Naive thymus-derived CD4-positive, alpha-beta T cell (primary cell): ENCODE measurements around the gene ANKRD24. TPM values are rescaled to one million over a fixed set of nuclear protein-coding genes. Genes with fewer than 3 reads are reported as not detected.

Experiments
- ATAC-seq: fragments of 150-1000 bp; cut with Tn5 transposase; 2 replicates; pipeline ENCODE4 v1.10.0; 2021; ENCODE audit warnings: mild to moderate bottlenecking, moderate library complexity
- CTCF ChIA-PET: fragments of 350-600 bp; sonication (Branson Sonifier 250); formaldehyde crosslinking; loops from one replicate; lab custom pipeline; 2021; ENCODE audit warnings: antibody characterized with exemption; lab: Charles Lee
- POLR2A ChIA-PET: fragments of 350-600 bp; sonication (Branson Sonifier 250); formaldehyde crosslinking; loops from one replicate; lab custom pipeline; 2021; ENCODE audit warnings: antibody characterized with exemption, inconsistent platforms; lab: Charles Lee
- DNase-seq, 9 donors: peaks; one replicate each; pipeline versions ENCODE4 v3.0.0 to v3.0.0-alpha.2; 2020 to 2022; ENCODE audit warnings: mixed read lengths in 1 of 9
- H3K27ac ChIP-seq: one replicate; pipeline ENCODE4 v1.7.0; 2013; ENCODE audit warnings: mild to moderate bottlenecking, low read depth, low read length, moderate library complexity
- H3K27me3 ChIP-seq, 2 donors: one replicate each; pipeline ENCODE4 v1.7.0; 2013; ENCODE audit warnings: low read length in 2 of 2, mild to moderate bottlenecking in 2 of 2, moderate library complexity in 2 of 2; ENCODE audit not compliant: control insufficient read depth in 2 of 2, insufficient read depth in 2 of 2
- H3K36me3 ChIP-seq, 3 experiments: 1 replicate in 2 of 3; 2 replicates in 1 of 3; pipeline ENCODE4 v1.7.0; 2013; ENCODE audit warnings: low read length in 3 of 3, mild to moderate bottlenecking in 3 of 3, moderate library complexity in 1 of 3; ENCODE audit not compliant: insufficient read depth in 3 of 3, control insufficient read depth in 2 of 3
- H3K4me1 ChIP-seq, 2 donors: one replicate each; pipeline ENCODE4 v1.7.0; 2013; ENCODE audit warnings: low read length in 2 of 2, mild to moderate bottlenecking in 2 of 2, moderate library complexity in 1 of 2; ENCODE audit not compliant: control insufficient read depth in 2 of 2, insufficient read depth in 2 of 2
- H3K4me3 ChIP-seq: 2 replicates; pipeline ENCODE4 v1.7.0; 2013; ENCODE audit warnings: mild to moderate bottlenecking, low read length
- H3K9me3 ChIP-seq, 3 experiments: 1 replicate in 2 of 3; 2 replicates in 1 of 3; pipeline ENCODE4 v1.7.0; 2013; ENCODE audit warnings: low read length in 3 of 3; ENCODE audit not compliant: control insufficient read depth in 2 of 3
- H3K27ac Mint-ChIP-seq, 9 donors: one replicate each; pipeline ENCODE4 v1.8.0; 2020 to 2022; ENCODE audit warnings: mixed read lengths in 9 of 9, mild to moderate bottlenecking in 8 of 9, moderate library complexity in 5 of 9, inconsistent platforms in 2 of 9
- H3K27me3 Mint-ChIP-seq, 5 donors: one replicate each; pipeline ENCODE4 v1.8.0; 2021 to 2022; ENCODE audit warnings: mixed read lengths in 5 of 5, mild to moderate bottlenecking in 1 of 5
- H3K36me3 Mint-ChIP-seq, 5 donors: one replicate each; pipeline ENCODE4 v1.8.0; 2020 to 2022; ENCODE audit warnings: mixed read lengths in 5 of 5, mild to moderate bottlenecking in 3 of 5, inconsistent platforms in 1 of 5
- H3K4me1 Mint-ChIP-seq, 7 donors: one replicate each; pipeline ENCODE4 v1.8.0; 2020 to 2022; ENCODE audit warnings: mixed read lengths in 7 of 7, mild to moderate bottlenecking in 3 of 7, inconsistent platforms in 1 of 7
- H3K4me3 Mint-ChIP-seq, 10 donors: one replicate each; pipeline ENCODE4 v1.8.0; 2020 to 2022; ENCODE audit warnings: mild to moderate bottlenecking in 10 of 10, mixed read lengths in 10 of 10, moderate library complexity in 6 of 10, inconsistent platforms in 2 of 10
- H3K9me3 Mint-ChIP-seq, 11 donors: one replicate each; pipeline ENCODE4 v1.8.0; 2020 to 2022; ENCODE audit warnings: mixed read lengths in 11 of 11, mild to moderate bottlenecking in 4 of 11, inconsistent platforms in 1 of 11, moderate library complexity in 1 of 11
- intact Hi-C, 2 donors: fragments of 100-400 bp; cut with micrococcal nuclease; formaldehyde crosslinking; loops; one replicate each; pipeline ENCODE4 v1.15.1; 2023
- polyA plus RNA-seq, 2 donors: library from polyadenylated mRNA; unstranded; fragments of 300-500 nt; fragmentation: Illumina TruSeq; gene quantifications; one replicate each; pipeline ENCODE4 v1.2.3, GENCODE V29; 2021
- total RNA-seq, 6 experiments: library from RNA in 5 of 6; stranded (reverse) in 5 of 6; gene quantifications; 1 replicate in 5 of 6; 2 replicates in 1 of 6; pipeline ENCODE4 v1.2.3 and lab custom pipeline; 2021 to 2026

ANKRD24 gene
- total and polyA plus RNA-seq, 7 experiments from 2014 or later: 0.17 to 2.8 (median 1.9) TPM; not detected in 1

DNA sequence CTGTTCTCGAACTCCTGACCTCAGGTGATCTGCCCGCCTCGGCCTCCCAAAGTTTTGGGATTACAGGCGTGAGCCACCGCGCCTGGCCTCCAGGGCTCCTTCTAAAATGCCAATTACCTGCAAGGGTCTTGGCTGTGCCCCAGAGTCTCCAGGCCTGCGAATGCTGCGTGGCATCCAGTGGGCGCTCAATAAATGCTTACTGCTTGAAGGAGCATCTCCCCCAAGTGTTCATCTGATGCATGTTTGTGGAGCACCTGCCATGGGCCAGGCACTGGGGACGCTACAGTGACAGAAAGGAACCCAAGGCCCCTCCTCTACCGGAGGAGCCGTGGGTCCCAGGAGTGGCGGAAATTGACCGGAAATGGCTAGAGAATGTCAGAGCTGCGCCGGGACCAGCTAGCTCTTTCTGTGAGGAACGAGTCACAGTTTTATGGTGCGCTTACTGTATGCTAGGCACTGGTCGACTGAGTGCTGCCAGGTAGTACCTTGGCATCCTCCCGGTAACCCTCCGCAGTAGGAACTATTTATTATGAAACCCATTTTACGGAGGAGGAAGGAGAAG lies 14.2 kb downstream of the ANKRD24 start:
- peaks cover 8 to 13% (median 9%) of the 10 kb centered on the region in 5 donors for H3K36me3 Mint-ChIP-seq
- H3K36me3 ChIP-seq: no peaks in the 10 kb centered on the region
- POLR2A ChIA-PET: no interaction called here
- ATAC-seq: no peak
- intact Hi-C loops: no loop called here
- H3K9me3 ChIP-seq: no peaks in the 10 kb centered on the region
- peaks cover 0 to 20% of the 10 kb centered on the region in 2 donors for H3K27me3 ChIP-seq
- H3K4me1 Mint-ChIP-seq: peaks cover 8 to 18% (median 11%) of the 10 kb centered on the region in 7 donors
- DNase-seq: no peak
- peak overlapping the region in 2 of 10 donors; percentile 57 to 66 for H3K4me3 Mint-ChIP-seq
- peak overlapping the region in 1 of 9 donors; percentile 53 for H3K27ac Mint-ChIP-seq
- H3K27me3 Mint-ChIP-seq: peaks cover 37 to 63% (median 50%) of the 10 kb centered on the region in 5 donors
- H3K27ac ChIP-seq: no peak overlapping the region
- peaks cover 0 to 10% (median 2%) of the 10 kb centered on the region in 11 donors for H3K9me3 Mint-ChIP-seq
- CTCF ChIA-PET: no interaction called here
- H3K4me1 ChIP-seq: no peaks in the 10 kb centered on the region
- H3K4me3 ChIP-seq: no peak overlapping the region

DNA sequence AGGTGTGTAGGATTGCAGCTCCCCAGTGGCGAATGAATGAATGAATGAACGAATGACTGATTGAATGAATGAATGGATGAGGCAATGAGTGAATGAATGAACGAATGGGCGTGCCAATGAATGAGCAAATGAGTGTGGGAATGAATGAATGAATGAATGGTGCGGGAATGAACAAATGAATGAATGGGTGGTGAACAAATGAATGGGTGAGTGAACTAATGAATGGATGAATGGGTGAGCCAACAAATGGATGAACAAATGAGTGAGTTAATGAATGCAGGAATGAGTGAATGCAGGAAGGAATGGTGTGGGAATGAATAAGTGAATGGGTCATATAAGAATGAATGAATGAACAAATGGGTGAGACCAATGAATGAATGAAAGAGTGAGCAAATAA lies 14.7 kb downstream of the ANKRD24 start:
- DNase-seq (no peak), ATAC-seq (no peak)
- POLR2A ChIA-PET: no interaction called here
- peaks cover 8 to 13% (median 9%) of the 10 kb centered on the region in 5 donors for H3K36me3 Mint-ChIP-seq
- H3K4me1 ChIP-seq: no peaks in the 10 kb centered on the region
- H3K9me3 ChIP-seq: no peaks in the 10 kb centered on the region
- intact Hi-C loops: no loop called here
- peaks cover 0 to 20% of the 10 kb centered on the region in 2 donors for H3K27me3 ChIP-seq
- no peak overlapping the region for H3K27ac ChIP-seq
- peak overlapping the region in 6 of 10 donors; percentile 12 to 66 (median 32) for H3K4me3 Mint-ChIP-seq
- peaks cover 8 to 18% (median 11%) of the 10 kb centered on the region in 7 donors for H3K4me1 Mint-ChIP-seq
- peak overlapping the region in 3 of 9 donors; percentile 25 to 65 (median 53) for H3K27ac Mint-ChIP-seq
- peaks cover 39 to 63% (median 50%) of the 10 kb centered on the region in 5 donors for H3K27me3 Mint-ChIP-seq
- CTCF ChIA-PET: no interaction called here
- no peaks in the 10 kb centered on the region for H3K36me3 ChIP-seq
- no peak overlapping the region for H3K4me3 ChIP-seq
- peaks cover 0 to 10% (median 2%) of the 10 kb centered on the region in 11 donors for H3K9me3 Mint-ChIP-seq

DNA sequence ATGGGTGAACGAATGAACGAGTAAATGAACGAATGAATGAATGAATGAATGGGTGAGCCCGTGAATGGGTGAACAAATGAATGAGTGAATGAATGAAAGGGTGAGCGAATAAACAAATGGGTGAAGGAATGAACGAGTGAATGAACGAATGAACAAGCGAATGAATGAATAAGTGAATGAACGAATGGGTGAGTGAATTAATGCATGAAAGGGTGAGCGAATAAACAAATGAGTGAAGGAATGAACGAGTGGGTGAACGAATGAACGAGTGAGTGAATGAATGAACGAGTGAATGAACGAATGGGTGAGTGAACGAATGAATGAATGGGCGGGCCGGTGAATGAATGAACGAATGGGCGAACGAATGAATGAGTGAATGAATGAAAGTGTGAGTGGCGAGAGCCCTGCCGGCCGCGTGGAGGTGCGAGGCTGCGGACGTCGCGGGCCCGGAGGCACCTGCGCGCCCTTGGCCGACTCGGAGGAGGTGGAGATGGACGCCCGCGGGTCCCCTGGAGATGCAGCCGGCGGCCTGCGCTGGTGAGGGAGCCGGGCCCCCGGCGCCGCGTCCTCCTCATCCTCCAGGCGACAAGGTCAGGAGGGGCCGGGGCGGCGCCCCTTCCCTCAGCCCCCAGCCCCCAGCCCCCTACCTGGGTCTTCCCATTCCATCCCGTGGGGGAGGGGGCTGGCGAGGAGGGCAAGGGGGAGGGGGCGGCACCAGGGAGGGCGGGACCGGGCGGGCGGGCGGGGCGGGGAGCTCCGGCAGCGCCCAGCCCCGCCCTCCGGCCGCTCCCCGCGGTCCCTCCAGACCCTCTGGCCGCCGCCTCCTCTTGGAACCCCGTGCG lies 15.4 kb downstream of the ANKRD24 start:
- H3K27ac Mint-ChIP-seq: peak overlapping the region in 2 of 9 donors; percentile 53 to 65
- H3K27ac ChIP-seq: no peak overlapping the region
- intact Hi-C loops: no loop called here
- no peaks in the 10 kb centered on the region for H3K9me3 ChIP-seq
- no peaks in the 10 kb centered on the region for H3K4me1 ChIP-seq
- DNase-seq: no peak
- peaks cover 8 to 18% (median 11%) of the 10 kb centered on the region in 7 donors for H3K4me1 Mint-ChIP-seq
- no peak for ATAC-seq
- POLR2A ChIA-PET: no interaction called here
- H3K4me3 Mint-ChIP-seq: peak overlapping the region in 6 of 10 donors; percentile 12 to 79 (median 62)
- H3K36me3 Mint-ChIP-seq: peaks cover 8 to 13% (median 9%) of the 10 kb centered on the region in 5 donors
- H3K4me3 ChIP-seq: no peak overlapping the region
- peaks cover 0 to 10% (median 2%) of the 10 kb centered on the region in 11 donors for H3K9me3 Mint-ChIP-seq
- CTCF ChIA-PET: no interaction called here
- peaks cover 0 to 20% of the 10 kb centered on the region in 2 donors for H3K27me3 ChIP-seq
- H3K36me3 ChIP-seq: no peaks in the 10 kb centered on the region
- peaks cover 39 to 63% (median 50%) of the 10 kb centered on the region in 5 donors for H3K27me3 Mint-ChIP-seq

DNA sequence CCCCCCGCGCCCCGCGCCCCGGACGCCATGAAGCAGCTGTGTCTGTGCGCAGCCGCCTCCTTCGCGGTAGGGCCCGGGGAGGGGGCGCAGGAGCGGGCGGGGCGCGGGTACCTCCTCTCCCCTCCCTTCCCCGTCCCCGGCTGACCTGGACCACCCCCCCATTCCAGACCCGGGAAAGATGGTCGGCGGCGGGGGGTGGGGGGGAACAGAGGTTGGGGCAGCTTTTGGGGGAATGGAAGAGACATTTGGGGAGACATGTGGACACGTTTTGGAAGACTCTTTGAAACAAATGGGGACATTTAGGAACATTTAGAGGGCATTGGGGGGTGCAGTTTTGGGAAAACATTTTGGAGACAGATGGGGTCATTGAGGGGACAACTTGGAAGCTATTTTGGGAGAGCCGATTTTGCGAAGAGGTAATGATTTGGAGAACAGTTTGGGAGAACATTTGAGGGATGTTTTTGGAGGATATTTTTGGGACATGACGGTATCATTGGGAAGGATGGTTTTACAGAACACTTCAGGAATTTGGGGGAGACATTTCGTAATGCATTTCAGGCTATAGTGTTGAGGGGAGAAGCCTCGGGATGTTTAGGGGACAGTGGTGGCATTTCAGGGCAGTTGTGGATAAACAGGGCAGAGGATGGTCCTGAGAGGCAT lies 16.1 kb downstream of the ANKRD24 start:
- Mint-ChIP-seq H3K36me3 (peaks cover 8 to 13% (median 9%) of the 10 kb centered on the region in 5 donors), H3K4me3 (peak overlapping the region in 2 of 10 donors; percentile 8 to 51), H3K27me3 (peaks cover 35 to 57% (median 45%) of the 10 kb centered on the region in 5 donors), H3K9me3 (peaks cover 0 to 10% (median 2%) of the 10 kb centered on the region in 11 donors), H3K27ac (peak overlapping the region in 1 of 9 donors; percentile 24), H3K4me1 (peaks cover 8 to 18% (median 11%) of the 10 kb centered on the region in 7 donors)
- CTCF ChIA-PET: no interaction called here
- Histone ChIP-seq H3K9me3 (no peaks in the 10 kb centered on the region), H3K4me1 (no peaks in the 10 kb centered on the region), H3K36me3 (no peaks in the 10 kb centered on the region), H3K27me3 (peaks cover 0 to 20% of the 10 kb centered on the region in 2 donors), H3K4me3 (no peak overlapping the region), H3K27ac (no peak overlapping the region)
- ATAC-seq (no peak), DNase-seq (no peak)
- POLR2A ChIA-PET: no interaction called here
- intact Hi-C loops: no loop called here

DNA sequence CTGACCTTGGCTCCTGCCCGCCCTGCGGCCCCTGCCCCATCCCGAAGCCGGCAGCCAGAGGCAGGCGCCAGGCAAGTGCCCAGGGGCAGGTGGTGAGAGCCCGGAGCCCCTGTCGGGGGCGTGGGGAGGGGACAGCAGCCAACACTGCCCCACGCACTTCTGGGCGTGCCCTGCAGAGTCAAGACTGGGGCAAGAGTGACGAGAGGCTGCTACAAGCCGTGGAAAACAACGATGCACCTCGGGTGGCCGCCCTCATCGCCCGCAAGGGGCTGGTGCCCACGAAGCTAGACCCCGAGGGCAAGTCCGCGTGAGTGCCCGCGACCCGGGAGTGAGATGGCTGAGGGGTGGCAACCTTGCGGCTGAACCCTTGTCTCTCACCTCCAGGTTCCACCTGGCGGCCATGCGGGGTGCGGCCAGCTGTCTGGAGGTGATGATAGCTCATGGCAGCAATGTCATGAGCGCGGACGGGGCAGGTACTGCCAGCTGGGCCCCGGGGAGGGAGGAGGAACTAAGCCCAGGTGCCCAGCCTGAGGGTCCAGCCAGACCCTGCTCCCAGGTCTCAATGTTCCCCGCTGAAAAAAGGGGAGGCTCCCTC lies 17.3 kb downstream of the ANKRD24 start:
- Histone ChIP-seq H3K27ac (no peak overlapping the region), H3K9me3 (no peaks in the 10 kb centered on the region), H3K4me3 (no peak overlapping the region), H3K27me3 (peaks cover 0 to 20% of the 10 kb centered on the region in 2 donors), H3K4me1 (no peaks in the 10 kb centered on the region), H3K36me3 (no peaks in the 10 kb centered on the region)
- Mint-ChIP-seq H3K27me3 (peaks cover 34 to 49% (median 36%) of the 10 kb centered on the region in 5 donors), H3K36me3 (peaks cover 4 to 9% (median 8%) of the 10 kb centered on the region in 5 donors), H3K4me3 (no peak overlapping the region), H3K27ac (no peak overlapping the region), H3K4me1 (peaks cover 11 to 21% (median 15%) of the 10 kb centered on the region in 7 donors), H3K9me3 (peaks cover 0 to 10% (median 2%) of the 10 kb centered on the region in 11 donors)
- DNase-seq (no peak), ATAC-seq (no peak)
- POLR2A ChIA-PET: no interaction called here
- intact Hi-C loops: loop anchor here in 1 of 2 donors (5.0 kb wide), 1 partner anchor 437 kb away; the partner anchor contains the start of genes APBA3 and MRPL54
- CTCF ChIA-PET: interaction anchor here (1.1 kb wide), 1 partner anchor 9 kb away, joined by 3 read pairs; no protein-coding TSS in a partner anchor
